ENCODE measurements around the gene SCAF4. TPM values are rescaled to one million over a fixed set of nuclear protein-coding genes. Genes with fewer than 3 reads are reported as not detected.

The SCAF4 gene
- total and polyA plus RNA-seq, 3 donors from 2014 or later, result 44.0 to 50.2 (median 45.3) TPM

DNA sequence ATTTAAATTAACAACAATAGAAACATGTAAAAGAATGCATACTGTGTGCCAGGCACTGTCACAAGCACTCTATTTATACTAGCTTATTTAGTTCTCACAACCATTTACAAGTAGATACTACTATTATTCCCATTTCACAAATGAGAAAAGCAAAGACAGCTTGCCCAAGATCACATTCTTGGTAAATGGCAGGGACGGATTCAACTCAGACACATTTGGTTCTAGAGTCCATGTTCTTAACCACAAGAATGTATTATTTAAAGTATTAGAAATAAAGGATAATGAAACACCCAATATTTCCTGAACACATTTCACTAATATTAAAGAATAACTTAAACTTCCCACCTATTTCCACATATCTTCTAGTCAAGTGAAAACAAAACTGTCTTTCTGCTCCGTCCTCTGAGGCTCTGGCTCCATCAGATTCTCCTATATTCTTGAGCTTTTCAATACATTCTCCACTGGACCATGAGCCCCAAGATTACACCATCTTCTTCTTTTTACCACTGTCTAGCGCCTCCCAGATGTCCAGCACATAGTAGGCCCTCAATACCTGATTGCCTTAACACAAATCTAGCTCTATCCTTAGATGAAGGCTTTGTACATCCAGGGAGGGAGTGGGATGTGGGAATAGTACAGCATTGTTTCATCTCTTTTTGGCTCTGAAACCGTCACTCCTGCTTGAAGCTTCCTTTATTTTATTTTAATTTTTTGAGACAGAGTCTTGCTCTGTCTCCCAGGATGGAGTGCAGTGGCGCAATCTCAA is 43.1 kb downstream of the SCAF4 start:
- H3K36me3 ChIP-seq (ENCODE audit: low read depth, missing control alignments), result no peaks in the 10 kb centered on the region
- H3K9me3 ChIP-seq, result no peaks in the 10 kb centered on the region
- H3K4me3 ChIP-seq, result no peak overlapping the region
- H3K4me1 ChIP-seq, result no peaks in the 10 kb centered on the region
- TF ChIP-seq POLR2A (IDR thresholded peaks at IDR 0.05), result no peak
- TF ChIP-seq, protein P1, sequence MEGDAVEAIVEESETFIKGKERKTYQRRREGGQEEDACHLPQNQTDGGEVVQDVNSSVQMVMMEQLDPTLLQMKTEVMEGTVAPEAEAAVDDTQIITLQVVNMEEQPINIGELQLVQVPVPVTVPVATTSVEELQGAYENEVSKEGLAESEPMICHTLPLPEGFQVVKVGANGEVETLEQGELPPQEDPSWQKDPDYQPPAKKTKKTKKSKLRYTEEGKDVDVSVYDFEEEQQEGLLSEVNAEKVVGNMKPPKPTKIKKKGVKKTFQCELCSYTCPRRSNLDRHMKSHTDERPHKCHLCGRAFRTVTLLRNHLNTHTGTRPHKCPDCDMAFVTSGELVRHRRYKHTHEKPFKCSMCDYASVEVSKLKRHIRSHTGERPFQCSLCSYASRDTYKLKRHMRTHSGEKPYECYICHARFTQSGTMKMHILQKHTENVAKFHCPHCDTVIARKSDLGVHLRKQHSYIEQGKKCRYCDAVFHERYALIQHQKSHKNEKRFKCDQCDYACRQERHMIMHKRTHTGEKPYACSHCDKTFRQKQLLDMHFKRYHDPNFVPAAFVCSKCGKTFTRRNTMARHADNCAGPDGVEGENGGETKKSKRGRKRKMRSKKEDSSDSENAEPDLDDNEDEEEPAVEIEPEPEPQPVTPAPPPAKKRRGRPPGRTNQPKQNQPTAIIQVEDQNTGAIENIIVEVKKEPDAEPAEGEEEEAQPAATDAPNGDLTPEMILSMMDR (IDR thresholded peaks at IDR 0.05), result no peak
- H3K27ac ChIP-seq, result no peak overlapping the region
- WGBS, 2 donors, result 84 to 89% methylated on average over 5 of the region's 5 CpGs
- H3K27me3 ChIP-seq, result no peaks in the 10 kb centered on the region
- intact Hi-C loops (cut with DNase I; ENCODE audit: low total_unique reads), result no loop called here
- DNase-seq, result no peak

DNA sequence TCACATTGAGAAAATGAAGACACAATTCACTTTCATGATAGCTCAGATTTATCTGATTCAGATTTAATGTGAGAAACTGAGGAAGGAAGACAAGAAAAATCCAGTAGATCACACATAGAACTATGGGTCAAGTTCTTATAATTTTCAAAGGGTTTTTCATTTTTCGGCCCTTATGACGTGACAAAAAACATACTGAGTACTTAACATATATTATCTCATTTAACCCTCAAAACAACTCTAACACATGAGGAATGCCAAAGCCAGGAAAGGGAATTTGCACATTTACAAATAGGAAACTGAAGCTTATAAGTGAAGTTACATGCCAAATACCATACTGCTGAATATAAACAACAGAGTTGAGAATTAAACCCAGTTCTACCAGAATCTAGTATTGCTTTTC is 44.8 kb downstream of the SCAF4 start:
- Histone ChIP-seq H3K36me3 (ENCODE audit: low read depth, missing control alignments) (no peaks in the 10 kb centered on the region), H3K4me1 (no peaks in the 10 kb centered on the region), H3K4me3 (no peak overlapping the region), H3K9me3 (no peaks in the 10 kb centered on the region), H3K27ac (no peak overlapping the region), H3K27me3 (no peaks in the 10 kb centered on the region)
- 89 to 93% methylated on average over 2 of the region's 2 CpGs for WGBS, 2 donors
- intact Hi-C loops (cut with DNase I; ENCODE audit: low total_unique reads), result no loop called here
- no peak for TF ChIP-seq POLR2A (IDR thresholded peaks at IDR 0.05)
- TF ChIP-seq, protein P1 (IDR thresholded peaks at IDR 0.05), result no peak
- DNase-seq, result no peak

DNA sequence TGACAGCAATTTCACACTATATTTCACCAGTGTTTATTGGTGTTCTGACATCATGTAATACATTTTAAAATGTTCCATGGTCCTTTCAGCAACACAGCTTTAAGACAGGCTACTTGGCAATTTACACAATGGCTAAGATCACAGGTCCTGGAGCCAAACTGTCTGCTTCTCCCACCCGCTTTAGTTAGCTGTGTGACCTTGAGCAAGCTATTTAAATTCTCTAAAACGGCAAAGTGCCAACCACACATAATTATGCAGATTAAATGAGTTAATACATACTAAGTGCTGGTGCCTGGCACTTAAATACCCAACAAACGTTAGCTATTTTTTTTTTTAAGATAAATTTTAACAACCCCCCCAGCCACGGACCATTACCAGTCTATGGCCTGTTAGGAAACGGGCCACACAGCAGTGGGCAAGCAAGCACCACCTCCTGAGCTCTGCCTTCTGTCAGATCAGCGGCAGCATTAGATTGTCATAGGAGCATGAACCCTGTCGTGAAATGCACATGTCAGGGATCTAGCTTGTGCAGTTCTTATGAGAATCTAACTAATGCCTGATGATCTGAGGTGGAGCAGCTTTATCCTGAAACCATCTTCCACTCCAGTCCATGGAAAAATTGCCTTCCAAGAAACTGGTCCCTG is 45.5 kb downstream of the SCAF4 start:
- WGBS, 2 donors, result 42 to 72% methylated on average over 7 of the region's 7 CpGs
- Histone ChIP-seq H3K36me3 (ENCODE audit: low read depth, missing control alignments) (no peaks in the 10 kb centered on the region), H3K4me1 (no peaks in the 10 kb centered on the region), H3K4me3 (no peak overlapping the region), H3K9me3 (no peaks in the 10 kb centered on the region), H3K27ac (no peak overlapping the region), H3K27me3 (no peaks in the 10 kb centered on the region)
- DNase-seq, result peak; percentile 48
- intact Hi-C loops (cut with DNase I; ENCODE audit: low total_unique reads), result no loop called here
- TF ChIP-seq POLR2A (IDR thresholded peaks at IDR 0.05), result no peak

- H3K4me3 ChIP-seq, result no peak overlapping the region
- no peak overlapping the region for H3K27ac ChIP-seq
- no peaks in the 10 kb centered on the region for H3K36me3 ChIP-seq (ENCODE audit: low read depth, missing control alignments)
- H3K9me3 ChIP-seq, result no peaks in the 10 kb centered on the region
- 92 to 94% methylated on average over 7 of the region's 7 CpGs for WGBS, 2 donors
- no peaks in the 10 kb centered on the region for H3K4me1 ChIP-seq
- H3K27me3 ChIP-seq, result no peaks in the 10 kb centered on the region
- TF ChIP-seq, protein P1 (IDR thresholded peaks at IDR 0.05), result no peak
- no peak for TF ChIP-seq POLR2A (IDR thresholded peaks at IDR 0.05)
- intact Hi-C loops (cut with DNase I; ENCODE audit: low total_unique reads), result no loop called here
- DNase-seq, result no peak
Measured at GRCh38 chr21:31684918-31685317, 47.0 kb downstream of the SCAF4 start.

GRCh38 chr21:31683029-31683428 is 48.9 kb downstream of the SCAF4 start:
- Histone ChIP-seq H3K27me3 (no peaks in the 10 kb centered on the region), H3K4me3 (no peak overlapping the region), H3K4me1 (no peaks in the 10 kb centered on the region), H3K36me3 (ENCODE audit: low read depth, missing control alignments) (no peaks in the 10 kb centered on the region), H3K27ac (no peak overlapping the region), H3K9me3 (no peaks in the 10 kb centered on the region)
- intact Hi-C loops (cut with DNase I; ENCODE audit: low total_unique reads), result no loop called here
- WGBS, 2 donors, result 79% methylated on average over 5 of the region's 5 CpGs
- TF ChIP-seq, protein P1 (IDR thresholded peaks at IDR 0.05), result no peak
- TF ChIP-seq POLR2A (IDR thresholded peaks at IDR 0.05), result no peak
- no peak for DNase-seq
